GM13977 (cell line): Measurements from ENCODE around the gene SRRM4.
"Not testable (repeated sequence)": the region's sequence is repeated elsewhere in the genome, so short reads cannot be mapped to it uniquely, and the experiment has no call there.

Experiments
- DNase-seq: peaks from one replicate; pipeline ENCODE4 v3.0.0; 2012; ENCODE audit warnings: low spot score
- CTCF ChIP-seq: IDR thresholded peaks from 2 replicates; pipeline ENCODE4 v1.5.1; 2012; ENCODE audit warnings: mild to moderate bottlenecking, control low read depth; ENCODE audit not compliant: insufficient read depth; ENCODE audit errors: extremely low read depth, missing control alignments
- in situ Hi-C: fragments of 300-500 bp; cut with MboI; formaldehyde crosslinking; loops from one replicate; pipeline ENCODE4 v1.12.0; 2022; ENCODE audit warnings: low sequenced_read_pairs, low pct_unique_long_range_greater_than_20kb, mixed read lengths, inconsistent platforms; ENCODE audit not compliant: unreplicated experiment

The SRRM4 gene

GRCh38 chr12:119102274-119102673 is 120.9 kb downstream of the SRRM4 start:
- TF ChIP-seq CTCF, result no peak
- in situ Hi-C loops, result loop anchor here (25.0 kb wide), 1 partner anchor 310 kb away; no protein-coding TSS in a partner anchor
- DNase-seq, result no peak

DNA sequence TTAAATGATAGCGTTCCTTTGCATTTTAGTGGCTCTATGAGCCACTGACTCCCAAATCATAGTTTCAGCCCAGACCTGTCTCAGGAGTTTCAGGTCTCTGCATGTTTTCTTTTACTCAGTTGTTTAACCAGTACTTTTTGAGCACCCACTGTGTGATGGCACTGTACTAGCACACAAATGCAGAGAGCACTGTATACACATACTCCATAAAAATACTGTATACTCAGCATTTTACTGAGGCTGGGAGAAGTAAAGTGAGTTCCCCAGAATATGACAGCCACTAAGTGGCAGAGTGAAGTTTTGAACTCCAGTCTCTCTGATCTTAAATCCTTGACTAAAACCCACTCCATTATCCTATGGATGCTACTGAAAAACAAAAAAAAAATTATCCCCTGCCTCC is 121.4 kb downstream of the SRRM4 start:
- TF ChIP-seq CTCF, result no peak
- DNase-seq, result no peak
- in situ Hi-C loops, result loop anchor here (25.0 kb wide), 1 partner anchor 310 kb away; no protein-coding TSS in a partner anchor

DNA sequence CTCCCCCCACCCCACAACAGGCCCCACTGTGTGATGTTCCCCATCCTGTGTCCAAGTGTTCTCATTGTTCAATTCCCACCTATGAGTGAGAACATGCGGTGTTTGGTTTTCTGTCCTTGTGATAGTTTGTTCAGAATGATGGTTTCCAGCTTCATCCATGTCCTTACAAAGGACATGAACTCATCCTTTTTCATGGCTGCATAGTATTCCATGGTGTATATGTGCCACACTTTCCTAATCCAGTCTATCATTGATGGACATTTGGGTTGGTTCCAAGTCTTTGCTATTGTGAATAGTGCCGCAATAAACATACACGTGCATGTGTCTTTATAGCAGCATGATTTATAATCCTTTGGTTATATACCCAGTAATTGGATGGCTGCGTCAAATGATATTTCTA is 123.6 kb downstream of the SRRM4 start:
- in situ Hi-C loops, result loop anchor here (25.0 kb wide), 1 partner anchor 307 kb away; no protein-coding TSS in a partner anchor
- DNase-seq, result not testable (repeated sequence)

- DNase-seq, result no peak
- no peak for TF ChIP-seq CTCF
- in situ Hi-C loops, result loop anchor here (25.0 kb wide), 1 partner anchor 299 kb away; no protein-coding TSS in a partner anchor
Measured at GRCh38 chr12:119113496-119113986, 132.2 kb downstream of the SRRM4 start.

DNA sequence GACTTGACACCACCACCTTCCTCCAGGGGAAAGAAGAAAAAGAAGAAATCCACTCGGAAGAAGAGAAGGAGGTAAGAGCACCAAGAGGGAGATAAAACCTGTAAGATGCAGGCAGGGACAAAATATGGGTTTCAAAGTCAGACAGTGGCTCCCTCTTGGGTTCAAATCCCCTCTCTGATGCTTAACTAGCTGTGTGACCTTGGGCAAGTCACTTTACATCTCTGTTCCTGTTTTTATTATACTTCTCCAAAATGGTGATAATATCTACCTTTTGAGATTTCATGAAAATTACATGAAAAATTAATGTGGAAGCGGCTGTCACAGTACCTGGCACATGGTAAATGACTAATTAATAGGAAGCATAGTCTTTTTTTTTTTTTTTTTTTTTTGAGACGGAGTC is 133.0 kb downstream of the SRRM4 start:
- TF ChIP-seq CTCF, result no peak
- no peak for DNase-seq
- in situ Hi-C loops, result loop anchor here (25.0 kb wide), 1 partner anchor 298 kb away; no protein-coding TSS in a partner anchor

- DNase-seq, result peak; percentile 66
- in situ Hi-C loops, result loop anchor here (25.0 kb wide), 1 partner anchor 297 kb away; no protein-coding TSS in a partner anchor
- TF ChIP-seq CTCF, result peak; percentile 71
Measured at GRCh38 chr12:119115296-119115905, 134.1 kb downstream of the SRRM4 start.

- TF ChIP-seq CTCF, result no peak
- in situ Hi-C loops, result loop anchor here (25.0 kb wide), 1 partner anchor 294 kb away; no protein-coding TSS in a partner anchor
- DNase-seq, result no peak
Measured at GRCh38 chr12:119117936-119118335, 136.6 kb downstream of the SRRM4 start.
